Measurements from ENCODE around the gene ARPC1A. TPM values are rescaled to one million over a fixed set of nuclear protein-coding genes. Genes with fewer than 3 reads are reported as not detected.
A peak's percentile ranks its signal among the peaks of the same experiment; 100 is the strongest.
"Not testable (repeated sequence)": the region's sequence is repeated elsewhere in the genome, so short reads cannot be mapped to it uniquely, and the experiment has no call there.

ARPC1A gene
- polyA plus RNA-seq, 5 donors = 89.8 to 108 (median 102) TPM

DNA sequence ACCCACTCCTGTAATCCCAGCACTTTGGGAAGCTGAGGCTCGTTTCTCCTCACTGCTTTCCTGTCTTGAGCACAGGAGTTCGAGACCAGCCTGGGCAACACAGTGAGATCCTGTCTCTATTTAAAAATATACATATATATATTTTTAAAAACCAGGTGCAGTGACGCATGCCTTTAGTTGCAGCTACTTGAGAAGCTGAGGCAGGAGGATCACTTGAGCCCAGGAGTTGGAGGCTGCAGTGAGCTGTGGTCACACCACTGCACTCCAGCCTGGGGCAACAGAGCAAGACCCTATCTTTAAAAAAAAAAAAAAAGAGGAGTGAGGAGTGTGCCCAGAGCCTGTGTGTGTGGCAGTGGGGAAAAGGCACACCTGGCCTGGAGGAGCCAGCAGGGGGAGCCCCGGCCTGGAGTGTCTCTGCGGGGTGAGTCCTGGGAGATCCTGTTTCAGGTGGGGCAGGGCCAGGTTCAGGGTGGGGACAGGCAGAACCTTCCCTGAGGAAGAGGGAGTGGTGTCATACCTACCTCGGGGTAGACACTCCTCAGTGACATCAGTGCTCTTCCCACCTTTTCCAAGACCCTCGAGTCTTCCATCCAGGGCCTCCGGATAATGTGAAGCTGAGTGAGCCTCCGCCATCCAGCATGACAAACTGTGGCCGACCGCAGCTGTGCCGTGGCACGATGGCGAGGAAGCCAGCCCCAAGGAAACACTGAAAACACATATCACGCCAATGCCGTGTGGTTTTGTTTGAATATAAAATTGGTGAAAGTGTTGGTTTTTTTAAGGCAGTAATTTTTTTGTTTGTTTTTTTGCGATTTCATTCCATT, 39.8 kb downstream of the ARPC1A start:
- DNase-seq = no peak

DNA sequence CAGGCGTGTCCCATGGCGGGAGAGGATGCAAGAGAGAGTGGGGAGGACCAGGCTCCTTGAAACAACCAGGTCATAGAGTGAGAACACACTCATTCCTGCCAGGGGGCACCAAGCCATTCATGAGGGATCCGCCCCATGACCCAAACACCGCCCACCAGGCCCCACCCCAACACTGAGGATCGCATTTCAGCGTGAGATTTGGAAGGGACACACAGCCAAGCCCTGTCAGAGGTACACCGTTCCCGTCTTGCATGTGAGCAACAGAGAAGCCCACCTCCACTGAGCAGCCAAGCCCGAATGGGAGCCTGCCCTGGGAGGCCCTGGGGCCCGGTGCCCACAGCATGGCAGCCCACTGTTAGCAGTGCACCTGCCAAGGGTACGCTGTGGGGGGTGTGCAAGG, 40.9 kb downstream of the ARPC1A start:
- no peak for DNase-seq

DNA sequence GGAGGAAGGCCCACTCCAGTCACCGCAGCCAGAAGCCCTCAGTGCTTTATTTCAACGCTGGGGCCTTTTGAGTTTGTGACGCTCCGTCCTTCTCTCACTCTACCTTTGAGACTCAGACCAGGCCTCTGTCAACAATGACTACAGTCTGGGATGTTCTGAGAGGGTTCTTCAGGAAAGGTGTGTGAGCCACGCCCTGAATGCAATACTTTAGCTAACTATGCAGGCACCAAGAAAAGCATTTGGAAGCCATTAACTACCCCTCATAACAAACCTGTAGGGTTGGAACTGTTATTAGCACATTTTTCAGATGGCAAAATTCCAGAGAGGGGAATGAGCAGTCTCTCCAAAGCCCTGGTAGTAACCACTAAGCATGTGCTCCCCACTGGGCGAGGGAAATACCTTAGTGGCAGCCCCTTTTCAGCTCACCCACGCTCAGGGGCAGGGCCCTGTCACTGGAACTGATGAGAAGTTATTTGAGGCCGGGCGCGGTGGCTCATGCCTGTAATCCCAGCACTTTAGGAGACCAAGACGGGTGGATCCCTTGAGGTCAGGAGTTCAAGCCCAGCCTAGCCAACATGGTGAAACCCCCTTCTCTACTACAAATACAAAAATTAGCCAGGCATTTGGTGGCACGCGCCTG, 43.2 kb downstream of the ARPC1A start:
- DNase-seq = no peak

DNA sequence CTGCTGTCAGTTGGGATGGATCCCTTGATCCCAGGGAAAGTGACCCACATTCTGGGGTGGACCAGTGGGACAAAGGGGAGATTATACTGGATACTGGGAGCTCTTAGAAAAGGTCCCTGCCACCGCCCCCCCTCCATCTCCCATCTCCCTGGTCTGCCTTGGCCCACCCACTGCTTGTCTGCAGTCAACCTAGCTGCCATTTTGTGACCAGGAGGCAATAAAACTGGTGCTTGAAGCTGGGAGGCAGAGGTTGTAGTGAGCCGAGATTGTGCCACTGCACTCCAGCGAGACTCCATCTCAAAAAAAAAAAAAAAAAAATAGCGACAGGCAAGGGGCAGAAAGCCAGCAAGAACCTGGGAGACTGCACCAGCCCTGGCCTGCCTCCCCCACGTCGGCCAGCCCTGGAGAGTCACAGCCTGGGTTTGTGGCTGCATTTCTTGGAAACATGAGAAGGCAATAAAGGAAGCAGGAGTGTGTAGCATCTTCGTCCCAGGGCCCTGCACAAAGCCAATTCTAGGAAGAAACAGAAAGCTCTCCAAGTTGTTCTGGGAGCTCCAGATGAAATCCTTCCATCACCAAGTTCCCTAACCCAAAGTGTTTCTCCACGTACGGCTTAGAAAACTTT, 44.2 kb downstream of the ARPC1A start:
- no peak for DNase-seq

DNA sequence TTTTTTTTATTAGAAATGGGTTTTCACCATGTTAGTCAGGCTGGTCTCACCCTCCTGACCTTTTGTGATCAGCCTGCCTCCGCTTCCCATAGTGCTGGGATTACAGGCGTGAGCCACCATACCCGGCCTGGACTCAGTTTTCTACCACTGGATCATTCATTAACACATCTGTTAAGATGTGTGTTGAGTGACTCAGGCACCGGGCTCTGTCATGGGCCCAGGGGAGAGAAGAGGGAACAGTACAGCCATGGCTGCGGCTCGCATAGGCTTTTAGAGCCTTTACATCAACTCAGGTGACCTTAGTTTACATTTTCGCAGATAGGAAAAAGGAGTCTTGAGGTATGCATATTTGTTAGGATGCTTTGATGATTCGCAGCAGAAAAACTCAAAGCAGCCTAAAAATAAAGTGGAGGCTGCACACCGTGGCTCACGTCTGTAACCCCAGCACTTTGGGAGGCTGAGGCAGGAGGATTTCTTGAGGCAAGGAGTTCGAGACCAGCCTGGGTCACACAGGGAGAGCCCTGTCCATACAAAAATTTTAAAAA, 45.8 kb downstream of the ARPC1A start:
- no peak for DNase-seq

DNA sequence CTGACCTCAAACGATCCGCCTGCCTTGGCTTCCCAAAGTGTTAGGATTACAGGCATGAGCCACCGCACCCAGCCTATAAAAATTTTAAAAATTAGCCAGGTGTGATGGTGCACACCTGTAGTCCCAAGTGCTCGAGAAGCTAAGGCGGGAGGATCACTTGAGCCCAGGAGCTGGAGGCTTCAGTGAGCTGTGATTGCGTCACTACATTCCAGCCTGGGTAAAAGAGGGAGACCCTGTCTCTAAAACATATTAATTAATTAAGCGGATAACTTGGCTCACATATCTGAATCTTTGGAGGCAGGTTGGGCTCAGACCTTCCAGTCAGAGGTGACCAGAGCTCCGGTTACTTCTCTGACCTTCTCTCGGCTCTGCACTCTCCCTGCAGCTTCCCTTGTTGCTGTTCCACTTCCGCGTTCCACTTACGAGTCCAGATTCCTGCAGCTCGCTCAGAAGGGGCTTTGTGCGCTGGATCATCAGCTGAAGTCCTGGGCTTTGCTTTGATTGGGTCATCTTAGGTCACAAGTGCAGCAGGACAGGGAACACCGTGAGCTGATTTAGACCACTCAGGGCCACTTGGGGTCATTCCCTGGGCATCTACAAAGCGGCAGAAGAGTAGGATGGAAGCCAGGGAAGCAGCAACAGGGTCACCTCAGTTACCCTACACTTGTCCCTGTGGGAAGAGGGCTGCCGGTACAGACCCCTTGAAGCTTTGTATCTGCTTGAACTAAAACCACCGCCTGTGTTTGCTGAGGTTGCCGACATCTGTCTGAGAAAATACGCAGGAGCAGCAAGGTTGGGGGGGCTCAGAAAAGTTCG, 46.8 kb downstream of the ARPC1A start:
- peak; percentile 33 to 45 for DNase-seq

DNA sequence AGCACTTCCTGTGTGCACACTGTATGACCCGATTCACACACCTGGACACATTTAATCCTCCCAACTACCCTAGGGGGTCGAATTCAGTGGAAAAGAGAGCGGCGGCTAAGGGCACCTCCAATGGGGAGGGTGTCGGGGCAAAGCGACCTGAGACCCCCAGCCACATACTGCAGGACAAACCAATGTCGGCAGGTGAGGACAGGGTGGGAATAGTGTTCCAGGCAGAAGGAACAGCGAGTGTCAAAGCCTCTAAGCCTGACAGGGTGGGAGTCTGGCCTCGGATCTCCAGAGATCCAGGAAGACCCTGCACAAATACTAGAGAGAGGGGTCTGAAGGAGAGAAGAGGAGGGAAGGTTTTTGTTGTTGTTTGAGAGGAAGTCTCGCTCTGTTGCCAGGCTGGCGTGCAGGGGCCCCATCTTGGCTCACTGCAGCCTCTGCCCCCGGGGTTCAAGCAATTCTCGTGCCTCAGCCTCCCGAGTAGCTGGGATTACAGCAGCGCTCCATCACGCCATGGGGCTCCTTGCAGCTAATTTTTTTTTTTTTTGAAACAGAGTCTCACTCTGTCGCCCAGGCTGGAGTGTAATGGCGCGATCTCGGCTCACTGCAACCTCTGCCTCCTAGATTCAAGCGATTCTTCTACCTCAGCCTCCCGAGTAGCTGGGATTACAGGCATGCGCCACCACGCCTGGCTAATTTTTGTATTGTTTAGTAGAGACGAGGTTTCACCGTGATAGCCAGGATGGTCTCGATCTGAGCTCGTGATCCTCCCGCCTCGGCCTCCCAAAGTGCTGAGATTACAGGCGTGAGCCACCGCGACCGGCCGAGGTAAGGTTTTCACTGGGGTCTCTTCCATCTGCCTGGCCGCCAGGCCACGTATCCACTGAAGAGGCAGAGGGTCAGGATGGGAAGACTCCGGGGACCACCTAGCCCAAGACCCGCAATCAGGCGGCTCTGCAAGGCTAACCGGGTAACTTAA, 47.7 kb downstream of the ARPC1A start:
- no peak for DNase-seq

DNA sequence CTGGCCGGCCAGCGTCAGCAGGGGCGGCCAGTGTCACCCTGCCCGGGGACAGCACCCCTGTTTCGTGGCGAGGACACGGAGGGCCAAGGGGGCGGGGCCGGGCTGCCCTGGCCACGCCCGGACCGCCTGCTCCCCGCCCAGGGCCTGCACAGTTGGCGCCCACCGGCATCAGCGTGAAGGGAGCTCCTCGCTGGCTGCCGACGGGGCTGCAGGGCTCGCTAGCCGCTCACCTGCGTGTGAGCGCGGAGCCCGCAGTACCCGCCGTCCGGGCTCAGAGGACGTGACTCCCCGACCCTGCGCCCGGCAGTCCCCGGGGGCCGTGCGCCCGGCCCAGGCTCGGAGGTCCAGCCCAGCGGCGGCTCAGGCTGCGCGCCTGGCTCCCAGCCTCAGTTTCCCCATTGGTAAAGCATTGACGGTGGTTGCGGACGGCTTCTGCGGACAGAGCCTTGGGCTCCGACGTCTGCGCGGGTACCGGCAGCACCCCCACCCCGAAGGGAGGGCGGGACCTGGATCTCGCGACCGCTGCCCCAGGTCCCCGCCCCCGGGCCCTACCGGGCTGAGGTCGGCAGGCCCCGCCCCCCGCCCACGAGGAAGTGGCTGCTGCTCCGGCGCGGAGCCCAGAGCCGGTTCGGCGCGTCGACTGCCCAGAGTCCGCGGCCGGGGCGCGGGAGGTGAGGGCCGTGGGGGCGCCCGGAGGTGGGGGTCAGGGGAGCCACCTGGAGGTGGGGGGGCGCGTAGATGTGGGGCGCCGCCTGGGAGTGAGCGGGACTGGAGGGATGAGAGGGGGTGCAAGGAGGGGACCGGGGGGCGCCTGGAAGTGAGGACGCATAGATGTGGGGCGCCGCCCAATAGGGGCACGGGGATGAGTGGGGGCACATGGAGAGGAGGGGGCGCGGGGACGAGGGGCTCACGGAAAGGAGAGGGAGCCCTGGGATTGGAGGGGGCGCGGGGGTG, 48.7 kb downstream of the ARPC1A start, which contains the start of gene ARPC1B:
ARPC1B (plus strand) TSS at position 620 of the 954 bp plus-strand sequence. CDS start 10,985 bp downstream, outside the sequence.
- peak in 1 of 2 donors; percentile 34 for DNase-seq

DNA sequence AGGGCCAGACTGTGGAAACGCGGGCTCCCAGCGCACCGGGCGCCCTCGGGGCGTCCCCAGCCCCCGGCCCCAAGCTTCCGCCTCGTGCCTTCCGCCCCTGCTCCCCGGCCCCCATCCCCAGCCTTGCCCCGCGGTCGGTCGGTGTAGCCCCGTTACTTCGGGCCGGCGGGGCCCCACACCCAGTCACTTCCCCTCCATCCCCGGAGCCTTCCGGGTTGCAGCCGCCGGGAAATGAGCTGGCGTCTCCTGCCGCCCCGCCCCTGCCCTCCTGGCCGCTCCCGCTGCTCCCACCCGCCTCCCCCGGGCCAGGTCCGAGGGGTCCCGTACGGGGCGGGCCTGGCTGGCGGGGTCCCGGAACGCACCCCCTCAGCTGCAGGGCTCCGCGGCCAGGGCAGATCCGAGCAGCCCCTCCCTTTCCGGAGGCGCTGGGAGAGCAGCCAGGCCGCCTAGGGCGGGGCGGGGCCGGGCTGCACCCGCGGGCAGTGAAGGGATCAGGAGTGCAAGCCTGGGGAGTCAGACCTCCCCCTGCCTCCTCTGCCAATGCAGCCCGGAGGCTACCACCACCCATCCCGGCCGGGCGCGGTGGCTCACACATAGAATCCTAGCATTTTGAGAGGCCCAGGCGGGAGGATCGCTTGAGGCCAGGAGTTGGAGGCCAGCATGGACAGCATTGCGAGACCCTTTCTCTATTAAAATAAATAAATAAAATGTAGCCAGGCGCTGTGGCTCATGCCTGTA, 49.5 kb downstream of the ARPC1A start:
- peak; percentile 43 to 68 for DNase-seq

DNA sequence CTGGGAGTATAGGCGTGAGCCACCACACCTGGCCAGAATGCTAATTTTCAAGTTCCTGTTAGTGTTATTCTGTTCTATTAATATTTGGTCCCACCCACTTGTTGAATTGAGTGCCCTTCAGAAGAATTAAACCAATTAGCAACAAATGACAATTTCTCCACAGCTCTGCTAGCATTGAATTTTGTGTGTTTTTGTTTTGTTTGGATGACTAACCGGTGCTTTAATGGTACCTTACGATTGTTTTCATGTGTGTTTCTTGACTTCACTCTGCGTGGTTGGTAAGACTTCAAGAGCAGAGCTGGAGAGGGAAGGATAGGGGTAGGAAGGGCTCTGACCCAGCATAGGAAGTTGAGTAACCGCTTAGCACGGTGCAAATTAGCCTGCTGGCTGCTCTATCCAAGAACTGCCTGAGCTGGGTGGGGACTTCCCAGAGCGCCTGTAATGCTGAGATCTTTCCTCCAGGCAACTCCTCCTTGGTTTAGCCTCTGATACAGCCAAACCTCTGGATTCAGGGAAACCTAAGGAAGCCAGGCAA, 53.4 kb downstream of the ARPC1A start:
- DNase-seq = peak in 1 of 2 donors; percentile 25

DNA sequence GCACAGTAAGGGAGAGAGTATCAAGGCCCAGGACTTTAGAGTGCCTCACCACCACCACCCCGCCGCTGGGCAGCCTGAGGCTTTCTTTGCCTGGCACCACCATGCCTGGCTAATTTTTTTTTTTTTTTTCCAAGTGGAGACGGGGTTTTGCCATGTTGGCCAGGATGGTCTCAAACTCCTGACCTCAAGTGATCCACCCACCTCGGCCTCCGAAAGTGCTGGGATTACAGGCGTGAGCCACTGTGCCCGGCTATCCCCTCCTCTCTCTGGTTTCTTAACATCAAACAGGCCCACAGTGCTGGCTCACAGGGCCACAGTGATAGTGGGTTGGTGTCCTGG, 54.0 kb downstream of the ARPC1A start:
- not testable (repeated sequence) for DNase-seq

DNA sequence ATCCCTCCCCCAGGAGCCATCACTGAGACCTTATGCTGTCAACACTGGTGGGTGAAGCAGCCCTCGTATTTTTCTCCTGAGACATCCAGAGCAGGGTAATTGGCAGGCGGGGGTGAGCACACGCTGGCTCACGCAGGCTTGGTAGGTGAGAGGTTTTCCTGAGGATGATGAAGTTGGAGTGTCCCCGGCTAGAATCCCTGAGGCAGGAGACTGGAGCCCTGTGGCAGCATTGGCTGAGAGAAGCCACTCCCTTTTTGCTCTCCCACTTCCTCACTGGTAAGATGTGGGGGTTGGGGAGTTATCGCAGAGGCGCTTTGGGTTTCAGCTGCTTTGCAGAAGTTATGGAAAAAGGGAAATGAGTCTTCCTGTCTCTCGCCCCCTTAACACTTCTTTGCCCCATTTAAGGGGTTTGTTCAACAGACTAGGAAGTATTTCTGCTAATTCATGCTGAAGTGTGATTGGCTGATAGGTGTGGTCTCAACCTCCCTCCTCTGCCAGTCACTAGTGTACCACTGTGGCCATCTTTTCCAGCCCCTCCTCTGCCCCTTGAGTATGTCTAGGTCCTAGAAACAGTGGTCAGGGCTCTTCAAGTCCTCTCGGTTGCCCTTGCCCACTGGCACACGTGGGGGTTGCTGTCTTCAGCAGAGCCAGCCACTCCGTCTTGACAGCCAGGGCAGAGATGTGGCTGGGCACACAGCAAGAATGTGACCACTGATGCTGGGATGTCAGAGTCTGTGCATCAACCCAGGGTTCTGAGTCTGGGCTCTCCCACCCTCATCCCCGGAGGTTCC, 54.5 kb downstream of the ARPC1A start:
- DNase-seq = no peak

DNA sequence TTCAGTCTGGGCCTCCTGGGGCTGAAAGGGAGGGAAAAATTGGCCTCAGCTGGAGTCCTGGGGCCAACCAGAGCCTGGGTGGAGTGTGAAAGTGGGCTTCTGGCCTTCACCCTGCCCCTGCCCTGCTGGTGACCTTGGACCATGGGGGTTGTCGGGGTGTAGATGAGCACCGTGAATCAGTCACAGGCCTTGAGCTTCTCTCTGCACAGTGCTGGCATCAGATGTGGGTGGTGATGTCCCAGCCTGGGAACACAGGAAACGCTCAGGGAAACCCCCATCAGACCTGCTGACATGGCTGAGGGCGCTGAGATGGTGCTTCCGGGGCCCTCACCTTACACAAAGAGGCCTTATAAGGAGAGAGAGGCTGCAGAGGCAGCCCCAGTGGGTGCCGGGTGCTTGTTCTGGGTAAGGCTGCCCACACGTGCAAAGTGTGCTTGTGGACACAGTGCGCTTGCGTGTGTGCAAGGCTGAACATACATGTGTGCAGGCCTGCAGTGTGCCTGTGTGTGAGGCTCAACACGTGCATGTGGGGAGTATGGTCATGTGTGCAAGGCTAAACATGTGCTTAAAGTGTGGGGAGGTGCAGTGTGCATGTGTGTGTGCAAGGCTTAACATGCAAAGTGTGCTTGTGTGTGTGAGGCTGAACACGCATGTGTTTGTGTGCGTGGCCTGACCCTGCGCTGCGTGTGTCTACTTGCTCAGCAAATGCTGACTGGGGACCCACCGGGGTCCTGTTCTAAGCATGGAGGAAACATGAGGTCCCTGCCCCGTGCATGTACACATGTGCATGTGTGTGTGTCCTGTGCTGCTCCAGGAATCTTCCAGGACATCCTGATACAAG, 55.3 kb downstream of the ARPC1A start:
- DNase-seq = no peak

DNA sequence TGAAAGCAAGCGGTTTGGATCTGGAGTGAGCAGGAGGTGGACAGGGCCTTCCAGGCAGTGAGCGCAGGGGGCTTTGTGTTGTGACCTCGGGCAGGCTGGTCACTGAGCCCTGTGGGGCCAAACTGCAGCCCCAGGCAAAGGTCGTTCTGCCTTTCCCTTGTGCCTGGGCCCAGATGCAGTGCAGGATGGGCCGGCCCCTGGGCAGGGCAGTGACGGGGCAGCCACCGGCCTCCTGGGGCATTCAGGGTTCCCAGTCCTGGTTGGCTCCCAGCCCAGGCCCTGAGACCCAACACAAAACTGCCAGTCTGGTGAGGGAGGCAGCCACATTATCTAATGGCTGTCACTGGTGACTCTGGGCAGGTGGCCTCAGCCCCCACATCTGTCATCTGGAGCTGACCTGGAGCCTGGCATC, 56.0 kb downstream of the ARPC1A start:
- no peak for DNase-seq

DNA sequence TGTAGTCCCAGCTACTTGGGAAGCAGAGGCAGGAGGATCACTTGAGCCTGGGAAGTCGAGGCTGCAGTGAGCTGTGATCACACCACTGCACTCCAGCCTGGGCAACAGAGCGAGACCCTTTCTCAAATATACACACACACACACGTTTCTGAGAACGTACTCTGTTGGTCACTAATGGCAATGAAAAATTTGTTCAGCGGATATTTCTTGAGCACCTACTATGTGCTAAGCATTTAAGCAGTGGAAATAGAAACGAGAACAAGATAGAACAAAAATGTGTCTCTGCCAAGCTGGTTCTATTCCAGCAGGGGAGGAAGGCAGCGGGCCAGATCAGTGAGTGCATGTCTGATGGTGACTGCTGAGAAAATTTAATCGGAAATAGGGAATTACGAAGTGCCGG, 57.5 kb downstream of the ARPC1A start:
- no peak for DNase-seq

DNA sequence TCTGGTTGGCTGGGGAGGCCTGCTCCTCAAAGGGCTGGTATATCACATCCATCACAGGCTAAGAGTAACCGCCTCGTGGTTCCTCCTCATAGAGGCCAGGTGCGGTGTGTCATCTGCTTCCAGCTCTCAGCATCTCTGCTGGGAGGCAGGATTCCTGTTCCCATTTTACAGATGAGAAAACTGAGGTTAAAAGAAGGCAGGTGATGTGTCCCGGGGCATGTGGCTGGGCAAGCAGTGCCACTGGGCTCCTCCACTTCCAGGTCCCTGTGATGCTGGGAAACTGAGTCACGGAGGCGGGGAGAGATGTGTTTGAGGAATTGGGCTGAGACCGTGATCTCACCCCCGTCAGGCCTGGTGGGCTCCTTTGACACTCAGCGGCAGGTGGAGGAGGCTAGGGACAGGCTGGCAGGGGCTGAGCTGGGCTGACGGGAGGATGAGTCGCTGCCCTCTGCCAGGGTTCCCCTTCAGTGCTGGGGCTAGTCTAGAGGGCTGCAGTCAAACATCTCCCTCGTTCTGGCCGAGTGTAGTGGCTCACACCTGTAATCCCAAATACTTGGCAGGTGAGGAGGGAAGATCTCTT, 58.2 kb downstream of the ARPC1A start:
- no peak for DNase-seq

All from right lung (tissue), 5 donors.